ENCODE results near the gene CMSS1.

Gene CMSS1

DNA sequence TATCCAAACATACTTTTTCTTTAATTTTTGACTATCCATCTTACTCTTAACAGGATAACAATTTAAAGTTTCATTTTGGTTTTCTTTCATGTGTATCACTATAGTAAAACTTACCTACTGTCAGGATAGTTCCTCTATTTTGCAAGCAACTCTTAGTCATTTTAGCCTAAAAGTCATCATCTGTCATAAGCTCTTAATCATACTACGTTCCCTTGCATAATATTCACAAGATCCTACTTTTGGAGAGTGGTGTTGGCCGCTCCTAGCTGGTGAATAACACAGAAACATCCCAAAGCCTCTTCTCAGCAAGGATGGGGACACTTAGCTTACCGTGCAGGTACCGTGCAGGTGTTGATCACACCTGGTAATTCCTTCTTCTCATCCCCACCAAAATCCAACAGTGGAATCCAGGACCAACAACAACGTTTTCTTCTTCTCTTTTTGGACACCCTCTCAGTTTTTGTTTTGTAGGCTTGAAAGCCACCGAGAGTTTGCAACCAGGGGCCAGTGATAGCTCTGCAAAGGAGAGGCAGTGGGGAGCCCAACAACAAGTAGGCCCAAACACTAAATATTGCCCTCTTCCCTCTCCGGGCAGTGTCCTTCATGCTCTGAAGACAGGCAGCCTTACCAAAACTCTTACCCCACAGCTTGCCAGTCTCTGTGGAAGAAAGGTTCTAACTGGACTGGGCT lies 296.2 kb downstream of the CMSS1 start:
- no peaks in the 10 kb centered on the region for H3K9me3 ChIP-seq (ENCODE audit: control insufficient read depth in 1 of 2, low read length in 2 of 2)
- no peaks in the 10 kb centered on the region for H3K27me3 ChIP-seq (ENCODE audit: low read depth, low read length)
- H3K4me1 ChIP-seq (ENCODE audit: control insufficient read depth in 1 of 2, insufficient read depth in 2 of 2, low read length in 2 of 2) = no peaks in the 10 kb centered on the region
- no peak overlapping the region for H3K27ac ChIP-seq (ENCODE audit: low read length)
- no peak overlapping the region for H3K4me3 ChIP-seq (ENCODE audit: low read depth in 1 of 2, low read length in 2 of 2)
- H3K36me3 ChIP-seq (ENCODE audit: control insufficient read depth in 1 of 2, insufficient read depth in 2 of 2, low read length in 2 of 2) = no peaks in the 10 kb centered on the region

DNA sequence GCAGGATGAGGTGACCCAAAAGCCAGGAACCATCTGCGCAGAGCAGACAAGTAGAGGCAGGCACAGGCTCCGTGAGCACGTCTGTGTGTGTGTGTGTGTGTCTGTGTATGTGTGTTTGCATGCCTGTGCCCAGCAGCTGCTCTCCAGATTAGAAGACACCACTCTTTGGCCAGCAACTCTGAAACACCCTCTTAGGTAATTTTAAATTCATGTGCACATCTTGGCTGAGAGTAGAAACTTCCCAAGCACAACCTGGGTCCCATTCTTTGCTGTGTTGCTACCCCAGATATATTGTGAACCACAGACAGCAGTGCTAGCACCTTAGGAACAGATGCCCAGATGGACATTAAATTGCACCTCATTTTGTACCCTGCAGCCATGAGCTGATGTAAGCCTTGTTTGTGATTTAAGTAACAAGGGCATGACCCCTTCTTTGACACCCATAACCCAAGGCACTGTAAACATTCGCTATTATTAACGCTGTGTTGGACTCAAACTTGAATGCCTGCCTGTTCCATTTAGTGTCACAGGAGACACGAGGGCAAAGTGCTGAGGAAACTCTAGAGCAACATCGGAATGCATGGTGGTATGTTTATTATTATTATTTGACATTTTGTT lies 296.9 kb downstream of the CMSS1 start, which contains the start of gene FILIP1L:
Gene FILIP1L, minus strand, starts transcription at position 89 of the 618 bp plus-strand sequence.
- Histone ChIP-seq H3K27me3 (ENCODE audit: low read depth, low read length) (no peaks in the 10 kb centered on the region), H3K27ac (ENCODE audit: low read length) (no peak within 1 kb of the TSS), H3K4me3 (ENCODE audit: low read depth in 1 of 2, low read length in 2 of 2) (no peak within 1 kb of the TSS), H3K9me3 (ENCODE audit: control insufficient read depth in 1 of 2, low read length in 2 of 2) (no peaks in the 10 kb centered on the region), H3K4me1 (ENCODE audit: control insufficient read depth in 1 of 2, insufficient read depth in 2 of 2, low read length in 2 of 2) (no peaks in the 10 kb centered on the region), H3K36me3 (ENCODE audit: control insufficient read depth in 1 of 2, insufficient read depth in 2 of 2, low read length in 2 of 2) (no peaks in the 10 kb centered on the region)

DNA sequence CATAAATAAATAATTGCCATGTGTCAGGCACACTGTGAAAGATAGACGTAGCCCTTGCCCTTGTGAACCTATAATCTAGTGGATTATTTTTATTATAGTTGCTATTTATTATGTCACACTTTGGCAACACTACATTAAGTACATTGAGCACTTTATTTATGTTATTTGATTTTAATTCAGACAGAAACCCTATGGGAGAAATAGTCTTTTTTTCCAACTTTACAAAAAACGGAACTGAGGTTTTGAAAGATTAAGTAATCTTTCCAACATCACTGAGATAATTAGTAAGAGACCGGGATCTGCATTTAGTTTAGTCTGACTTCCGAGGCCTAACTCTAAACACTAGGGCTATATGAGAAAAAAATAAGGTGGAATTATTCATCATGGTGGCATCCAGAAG lies 299.4 kb downstream of the CMSS1 start:
- no peak overlapping the region for H3K4me3 ChIP-seq (ENCODE audit: low read depth in 1 of 2, low read length in 2 of 2)
- no peaks in the 10 kb centered on the region for H3K27me3 ChIP-seq (ENCODE audit: low read depth, low read length)
- H3K27ac ChIP-seq (ENCODE audit: low read length) = no peak overlapping the region

DNA sequence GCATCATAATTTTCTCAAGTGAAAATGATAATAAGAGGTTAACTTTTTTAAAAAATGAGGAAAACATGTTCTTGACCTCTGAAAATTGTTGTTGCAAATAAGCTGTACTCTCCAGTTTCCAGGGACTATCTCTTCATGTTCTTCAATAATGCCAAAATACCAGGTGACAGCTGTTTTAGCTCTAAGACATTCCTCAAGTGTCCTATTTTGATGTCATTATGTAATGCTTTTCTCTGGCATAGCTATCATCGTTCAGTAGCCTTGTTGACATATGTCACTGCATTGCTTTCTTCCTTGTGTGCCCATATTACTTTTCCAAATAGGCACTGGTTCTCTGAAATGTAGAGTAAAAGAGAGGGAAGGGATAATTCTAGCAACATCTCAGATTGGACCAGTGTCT lies 302.4 kb downstream of the CMSS1 start:
- Histone ChIP-seq H3K4me3 (ENCODE audit: low read depth in 1 of 2, low read length in 2 of 2) (no peak overlapping the region), H3K27me3 (ENCODE audit: low read depth, low read length) (no peaks in the 10 kb centered on the region), H3K36me3 (ENCODE audit: control insufficient read depth in 1 of 2, insufficient read depth in 2 of 2, low read length in 2 of 2) (no peaks in the 10 kb centered on the region), H3K4me1 (ENCODE audit: control insufficient read depth in 1 of 2, insufficient read depth in 2 of 2, low read length in 2 of 2) (peaks cover 0 to 9% of the 10 kb centered on the region in 2 donors), H3K9me3 (ENCODE audit: control insufficient read depth in 1 of 2, low read length in 2 of 2) (no peaks in the 10 kb centered on the region), H3K27ac (ENCODE audit: low read length) (no peak overlapping the region)

More for the DNA sequence above, 299.4 kb downstream of the CMSS1 start:
- Histone ChIP-seq H3K9me3 (ENCODE audit: control insufficient read depth in 1 of 2, low read length in 2 of 2) (no peaks in the 10 kb centered on the region), H3K36me3 (ENCODE audit: control insufficient read depth in 1 of 2, insufficient read depth in 2 of 2, low read length in 2 of 2) (no peaks in the 10 kb centered on the region), H3K4me1 (ENCODE audit: control insufficient read depth in 1 of 2, insufficient read depth in 2 of 2, low read length in 2 of 2) (no peaks in the 10 kb centered on the region)

DNA sequence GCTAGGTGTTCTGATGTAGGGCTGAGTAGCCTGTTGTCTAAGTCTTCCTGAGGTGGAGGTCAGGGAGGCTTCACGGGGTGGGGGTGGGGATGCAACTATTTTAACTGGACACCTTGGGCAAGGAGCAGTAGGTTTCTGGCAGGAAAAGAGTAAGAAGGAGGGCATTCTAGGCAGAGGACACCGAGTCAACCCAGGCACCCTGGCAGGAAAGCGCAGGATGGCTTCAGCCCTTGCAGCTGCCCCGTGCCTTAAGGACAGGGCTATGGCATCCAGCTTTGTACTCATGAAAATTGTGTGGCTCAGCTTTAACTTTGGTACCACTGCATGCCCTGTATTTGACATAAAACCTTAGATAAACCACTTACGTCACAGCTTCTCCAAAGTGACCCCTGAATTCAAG lies 303.0 kb downstream of the CMSS1 start:
- no peak overlapping the region for H3K4me3 ChIP-seq (ENCODE audit: low read depth in 1 of 2, low read length in 2 of 2)
- no peaks in the 10 kb centered on the region for H3K9me3 ChIP-seq (ENCODE audit: control insufficient read depth in 1 of 2, low read length in 2 of 2)
- H3K36me3 ChIP-seq (ENCODE audit: control insufficient read depth in 1 of 2, insufficient read depth in 2 of 2, low read length in 2 of 2) = no peaks in the 10 kb centered on the region
- H3K27ac ChIP-seq (ENCODE audit: low read length) = no peak overlapping the region
- H3K4me1 ChIP-seq (ENCODE audit: control insufficient read depth in 1 of 2, insufficient read depth in 2 of 2, low read length in 2 of 2) = peaks cover 4 to 13% of the 10 kb centered on the region in 2 donors
- no peaks in the 10 kb centered on the region for H3K27me3 ChIP-seq (ENCODE audit: low read depth, low read length)

DNA sequence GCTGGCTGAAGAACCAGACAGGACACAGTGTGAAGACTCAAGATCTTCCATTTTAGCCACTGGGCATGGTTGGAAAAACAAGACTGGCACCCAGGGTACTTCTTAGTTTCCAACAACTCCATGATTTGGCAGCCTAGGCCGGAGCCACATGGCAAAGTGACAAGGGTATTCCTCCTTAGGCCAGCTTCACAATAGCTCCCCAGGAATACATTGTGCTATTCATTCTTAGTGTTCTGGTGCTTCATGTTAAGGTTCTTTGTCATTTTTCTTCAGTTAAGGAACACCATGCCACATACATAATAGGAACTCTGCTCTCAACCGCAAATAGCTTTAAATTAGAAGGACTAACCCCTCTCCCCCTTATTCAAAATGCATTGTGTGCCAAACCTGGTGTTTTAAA lies 304.7 kb downstream of the CMSS1 start:
- Histone ChIP-seq H3K9me3 (ENCODE audit: control insufficient read depth in 1 of 2, low read length in 2 of 2) (no peaks in the 10 kb centered on the region), H3K27ac (ENCODE audit: low read length) (no peak overlapping the region), H3K36me3 (ENCODE audit: control insufficient read depth in 1 of 2, insufficient read depth in 2 of 2, low read length in 2 of 2) (no peaks in the 10 kb centered on the region), H3K27me3 (ENCODE audit: low read depth, low read length) (no peaks in the 10 kb centered on the region), H3K4me3 (ENCODE audit: low read depth in 1 of 2, low read length in 2 of 2) (no peak overlapping the region), H3K4me1 (ENCODE audit: control insufficient read depth in 1 of 2, insufficient read depth in 2 of 2, low read length in 2 of 2) (peaks cover 4 to 23% of the 10 kb centered on the region in 2 donors)

DNA sequence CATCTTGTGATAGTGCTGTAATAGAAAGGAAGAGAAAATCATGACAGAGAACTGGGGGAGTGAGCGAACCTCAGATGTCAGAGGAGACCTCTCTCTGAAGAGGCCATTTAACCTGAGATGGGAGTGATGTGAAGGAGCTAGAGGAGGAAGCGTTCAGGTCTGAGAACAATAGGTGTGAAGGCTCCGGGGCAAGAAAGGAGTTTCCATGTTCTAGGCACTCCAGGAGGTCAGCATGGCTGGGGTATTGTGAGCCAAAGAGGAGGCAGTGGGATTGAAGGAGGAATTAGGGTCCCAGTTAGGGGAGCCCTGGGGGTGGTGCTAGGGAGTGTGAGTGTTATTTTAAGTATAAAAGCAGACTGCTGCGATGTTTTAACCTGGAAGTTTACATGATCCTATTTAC lies 305.4 kb downstream of the CMSS1 start:
- no peaks in the 10 kb centered on the region for H3K9me3 ChIP-seq (ENCODE audit: control insufficient read depth in 1 of 2, low read length in 2 of 2)
- H3K27me3 ChIP-seq (ENCODE audit: low read depth, low read length) = no peaks in the 10 kb centered on the region
- H3K27ac ChIP-seq (ENCODE audit: low read length) = no peak overlapping the region
- H3K4me1 ChIP-seq (ENCODE audit: control insufficient read depth in 1 of 2, insufficient read depth in 2 of 2, low read length in 2 of 2) = peaks cover 4 to 23% of the 10 kb centered on the region in 2 donors
- no peaks in the 10 kb centered on the region for H3K36me3 ChIP-seq (ENCODE audit: control insufficient read depth in 1 of 2, insufficient read depth in 2 of 2, low read length in 2 of 2)
- H3K4me3 ChIP-seq (ENCODE audit: low read depth in 1 of 2, low read length in 2 of 2) = no peak overlapping the region

DNA sequence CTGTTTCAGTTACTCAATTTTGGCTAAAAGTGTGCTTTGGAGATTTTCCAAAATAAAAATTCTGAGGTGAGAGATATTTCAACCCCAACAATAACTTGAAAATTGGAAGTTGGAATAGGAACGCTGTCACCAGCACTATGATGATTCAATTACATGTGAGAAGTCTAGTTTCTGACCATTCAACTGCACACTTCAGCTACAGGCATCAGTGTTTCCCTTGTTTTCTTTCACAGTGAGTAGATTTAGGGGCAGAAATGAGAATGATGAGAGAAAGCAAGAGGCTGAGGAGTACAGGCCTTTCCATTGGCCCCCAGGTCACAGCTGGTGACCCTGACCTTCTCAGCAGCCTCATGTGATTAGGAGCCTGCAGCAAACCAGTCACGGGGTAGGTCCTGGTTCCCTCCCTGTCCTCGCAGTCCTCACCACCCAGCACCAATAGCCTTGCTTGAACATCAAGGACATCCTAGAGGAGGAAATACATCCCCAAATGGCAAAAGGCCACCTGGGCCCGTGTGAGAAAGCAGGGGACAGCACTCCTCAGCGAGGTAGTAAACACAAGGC lies 306.6 kb downstream of the CMSS1 start:
- H3K4me1 ChIP-seq (ENCODE audit: control insufficient read depth in 1 of 2, insufficient read depth in 2 of 2, low read length in 2 of 2) = peaks cover 4 to 23% of the 10 kb centered on the region in 2 donors
- no peak overlapping the region for H3K4me3 ChIP-seq (ENCODE audit: low read depth in 1 of 2, low read length in 2 of 2)
- H3K27ac ChIP-seq (ENCODE audit: low read length) = no peak overlapping the region
- H3K27me3 ChIP-seq (ENCODE audit: low read depth, low read length) = no peaks in the 10 kb centered on the region
- H3K36me3 ChIP-seq (ENCODE audit: control insufficient read depth in 1 of 2, insufficient read depth in 2 of 2, low read length in 2 of 2) = no peaks in the 10 kb centered on the region
- H3K9me3 ChIP-seq (ENCODE audit: control insufficient read depth in 1 of 2, low read length in 2 of 2) = no peaks in the 10 kb centered on the region

DNA sequence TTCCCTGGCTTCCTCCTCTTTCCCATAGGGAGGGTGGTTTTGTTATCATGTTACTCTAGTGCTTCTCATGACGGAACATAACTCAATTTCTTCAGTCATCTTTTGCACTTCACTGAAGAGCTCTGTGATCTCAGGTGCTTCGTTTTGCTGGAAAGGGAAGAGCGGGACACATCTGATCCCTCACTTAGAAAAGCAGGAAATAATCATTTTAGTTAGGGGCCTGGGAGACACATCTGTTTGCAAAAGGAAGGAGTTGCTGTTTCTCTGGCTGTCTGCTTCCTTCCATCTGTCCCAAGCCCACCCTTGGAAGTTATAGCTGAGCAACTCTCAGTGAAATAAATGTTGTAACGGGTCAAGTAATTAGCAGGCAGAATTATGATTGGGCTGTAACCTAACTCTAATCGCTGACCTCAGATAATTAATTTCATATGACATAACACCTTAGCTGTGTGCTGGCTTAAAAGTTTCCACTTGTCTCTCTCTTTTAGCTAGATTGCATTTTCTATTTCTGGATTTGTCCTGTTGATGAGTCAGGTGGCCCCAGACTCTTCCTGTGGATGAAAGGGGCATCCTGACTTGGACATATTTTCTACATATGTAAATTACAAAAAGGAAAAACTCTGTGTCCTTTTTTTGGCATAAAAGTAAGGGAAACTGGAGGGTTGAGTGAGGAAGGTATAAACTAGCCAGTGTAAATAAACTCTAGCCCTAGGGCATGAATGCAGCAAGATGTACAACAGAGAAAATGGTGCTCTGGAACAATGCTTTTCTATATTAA lies 307.7 kb downstream of the CMSS1 start:
- Histone ChIP-seq H3K9me3 (ENCODE audit: control insufficient read depth in 1 of 2, low read length in 2 of 2) (no peaks in the 10 kb centered on the region), H3K4me3 (ENCODE audit: low read depth in 1 of 2, low read length in 2 of 2) (no peak overlapping the region), H3K4me1 (ENCODE audit: control insufficient read depth in 1 of 2, insufficient read depth in 2 of 2, low read length in 2 of 2) (peaks cover 4 to 23% of the 10 kb centered on the region in 2 donors), H3K27ac (ENCODE audit: low read length) (no peak overlapping the region), H3K27me3 (ENCODE audit: low read depth, low read length) (no peaks in the 10 kb centered on the region), H3K36me3 (ENCODE audit: control insufficient read depth in 1 of 2, insufficient read depth in 2 of 2, low read length in 2 of 2) (no peaks in the 10 kb centered on the region)

DNA sequence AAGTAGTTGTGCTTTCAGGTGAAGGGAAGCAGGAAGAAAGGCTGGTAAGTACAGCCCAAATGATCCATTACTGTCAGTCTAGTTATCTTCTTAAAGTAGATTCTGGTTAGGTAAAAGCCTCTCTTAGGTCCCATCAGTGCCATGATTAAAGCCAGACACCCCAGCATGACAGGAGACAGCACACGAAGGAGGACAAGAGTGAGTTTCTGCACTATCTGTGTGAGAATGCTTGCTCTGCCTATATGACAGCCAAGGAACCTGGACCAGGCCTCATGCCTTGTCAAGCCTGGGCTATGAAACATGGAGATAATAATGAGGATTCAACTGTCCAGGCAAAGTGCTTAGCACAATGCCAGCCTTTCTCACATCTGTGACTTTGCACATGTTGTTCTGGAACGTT lies 310.1 kb downstream of the CMSS1 start:
- Histone ChIP-seq H3K9me3 (ENCODE audit: control insufficient read depth in 1 of 2, low read length in 2 of 2) (no peaks in the 10 kb centered on the region), H3K36me3 (ENCODE audit: control insufficient read depth in 1 of 2, insufficient read depth in 2 of 2, low read length in 2 of 2) (no peaks in the 10 kb centered on the region), H3K27me3 (ENCODE audit: low read depth, low read length) (no peaks in the 10 kb centered on the region), H3K27ac (ENCODE audit: low read length) (no peak overlapping the region), H3K4me1 (ENCODE audit: control insufficient read depth in 1 of 2, insufficient read depth in 2 of 2, low read length in 2 of 2) (peaks cover 4 to 23% of the 10 kb centered on the region in 2 donors), H3K4me3 (ENCODE audit: low read depth in 1 of 2, low read length in 2 of 2) (no peak overlapping the region)

DNA sequence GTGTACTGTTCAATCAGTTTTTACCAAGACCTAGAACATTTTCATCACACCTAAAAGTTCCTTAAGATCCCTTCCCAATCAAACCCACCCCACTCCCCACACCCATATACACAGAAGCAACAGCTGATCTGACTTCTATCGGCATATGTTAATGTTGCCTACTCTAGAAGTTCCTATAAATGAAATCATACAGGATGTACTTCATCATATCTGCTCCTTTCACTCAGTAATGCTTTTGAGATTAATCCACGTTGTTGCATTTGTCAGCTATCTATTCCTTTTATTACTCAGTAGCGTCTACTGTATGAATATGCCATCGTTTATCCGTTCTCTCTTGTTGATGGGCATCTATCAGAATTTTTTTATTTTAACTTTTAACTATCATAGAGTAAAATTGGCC lies 310.9 kb downstream of the CMSS1 start:
- Histone ChIP-seq H3K27me3 (ENCODE audit: low read depth, low read length) (no peaks in the 10 kb centered on the region), H3K27ac (ENCODE audit: low read length) (no peak overlapping the region), H3K4me1 (ENCODE audit: control insufficient read depth in 1 of 2, insufficient read depth in 2 of 2, low read length in 2 of 2) (peaks cover 4 to 23% of the 10 kb centered on the region in 2 donors), H3K4me3 (ENCODE audit: low read depth in 1 of 2, low read length in 2 of 2) (no peak overlapping the region), H3K9me3 (ENCODE audit: control insufficient read depth in 1 of 2, low read length in 2 of 2) (no peaks in the 10 kb centered on the region), H3K36me3 (ENCODE audit: control insufficient read depth in 1 of 2, insufficient read depth in 2 of 2, low read length in 2 of 2) (no peaks in the 10 kb centered on the region)
